ENCODE measurements around the gene SBF1.
"Not testable (repeated sequence)": the region's sequence is repeated elsewhere in the genome, so short reads cannot be mapped to it uniquely, and the experiment has no call there.

Gene SBF1

DNA sequence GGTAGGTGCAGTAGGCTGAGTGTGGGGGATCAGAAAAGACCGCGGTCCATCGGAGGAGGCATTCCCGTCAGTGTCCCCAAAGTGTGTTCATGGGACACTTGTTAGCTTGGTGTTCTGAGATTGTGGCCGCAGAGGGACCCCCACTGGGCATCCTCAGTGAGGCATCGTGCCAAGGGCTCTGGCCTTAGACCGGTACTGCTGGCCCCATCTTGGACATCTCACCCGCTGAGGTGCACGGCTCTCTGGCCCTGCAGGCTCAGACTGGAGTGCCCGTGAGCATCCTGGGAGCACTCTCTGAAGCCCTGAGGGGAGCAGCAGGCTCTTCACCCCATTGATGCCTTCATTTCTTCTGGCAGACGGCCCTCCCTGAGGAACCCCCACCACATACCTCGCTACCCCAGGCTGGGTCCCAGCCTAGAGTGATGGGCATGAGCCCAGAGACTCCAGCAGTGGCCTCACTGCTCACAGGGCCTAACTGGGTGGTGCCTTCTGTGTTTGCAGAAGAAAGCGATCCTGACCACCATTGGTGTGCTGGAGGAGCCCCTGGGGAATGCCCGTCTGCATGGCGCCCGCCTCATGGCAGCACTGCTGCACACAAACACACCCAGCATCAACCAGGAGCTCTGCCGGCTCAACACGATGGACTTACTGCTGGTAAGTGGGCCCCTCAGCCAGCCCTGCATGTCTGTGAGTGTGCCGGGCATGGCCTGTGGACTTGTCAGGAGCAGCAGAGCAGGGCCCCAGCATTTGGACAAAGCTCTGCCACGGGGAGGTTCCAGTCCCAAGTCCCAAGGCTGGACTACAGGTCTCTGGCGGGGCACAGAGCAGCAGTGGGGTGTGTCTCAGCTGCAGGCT, 51.6 kb downstream of the SBF1 start:
- no peak for DNase-seq (ENCODE audit: low read depth in 2 of 2)

DNA sequence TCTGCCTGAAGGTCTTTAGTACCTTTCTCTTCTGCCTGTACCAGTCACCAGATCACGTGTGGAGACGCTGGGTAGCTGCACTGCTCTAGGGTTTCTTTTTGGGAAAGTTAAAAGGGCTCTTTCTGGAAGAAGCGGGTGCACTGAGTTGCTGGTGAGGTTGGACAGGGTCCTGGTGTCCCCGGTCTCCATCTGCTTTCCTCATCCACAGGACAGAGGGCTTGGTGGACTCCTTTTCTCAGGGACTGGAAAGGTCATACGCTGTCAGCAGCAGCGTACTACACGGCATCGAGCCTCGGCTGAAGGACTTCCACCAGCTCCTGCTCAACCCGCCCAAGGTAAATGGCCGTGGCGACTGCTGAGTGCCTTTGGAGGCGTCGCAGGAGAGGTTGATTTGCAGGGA, 52.8 kb downstream of the SBF1 start:
- no peak for DNase-seq (ENCODE audit: low read depth in 2 of 2)

GRCh38 chr22:50420581-50420980, 54.3 kb downstream of the SBF1 start:
- DNase-seq (ENCODE audit: low read depth in 2 of 2) = no peak

DNA sequence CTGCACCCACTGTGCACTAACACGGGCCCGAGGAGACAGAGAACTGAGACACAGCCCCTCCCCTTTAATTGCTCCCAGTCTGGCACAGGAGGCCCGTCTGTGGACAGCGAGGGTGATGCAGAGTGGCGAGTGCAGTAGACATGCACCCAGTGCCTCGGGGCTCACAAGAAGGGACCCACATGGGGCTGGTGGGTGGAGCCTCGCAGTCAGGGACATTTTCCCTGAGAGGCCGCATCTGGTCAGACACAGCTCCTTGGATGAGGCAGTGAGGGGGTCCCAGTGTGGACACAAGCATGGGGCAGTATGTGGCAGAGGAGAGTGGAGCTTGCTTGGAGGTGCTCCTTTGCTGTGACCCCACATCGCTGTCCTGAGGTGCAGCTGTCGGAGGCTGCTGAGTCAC, 54.8 kb downstream of the SBF1 start:
- no peak for DNase-seq (ENCODE audit: low read depth in 2 of 2)

- no peak for DNase-seq (ENCODE audit: low read depth in 2 of 2)
Observed at GRCh38 chr22:50419116-50419515, 55.7 kb downstream of the SBF1 start.

GRCh38 chr22:50418624-50419023, 56.2 kb downstream of the SBF1 start:
- DNase-seq (ENCODE audit: low read depth in 2 of 2) = no peak

- DNase-seq (ENCODE audit: low read depth in 2 of 2) = no peak
Observed at GRCh38 chr22:50417411-50418210, 57.2 kb downstream of the SBF1 start.

DNA sequence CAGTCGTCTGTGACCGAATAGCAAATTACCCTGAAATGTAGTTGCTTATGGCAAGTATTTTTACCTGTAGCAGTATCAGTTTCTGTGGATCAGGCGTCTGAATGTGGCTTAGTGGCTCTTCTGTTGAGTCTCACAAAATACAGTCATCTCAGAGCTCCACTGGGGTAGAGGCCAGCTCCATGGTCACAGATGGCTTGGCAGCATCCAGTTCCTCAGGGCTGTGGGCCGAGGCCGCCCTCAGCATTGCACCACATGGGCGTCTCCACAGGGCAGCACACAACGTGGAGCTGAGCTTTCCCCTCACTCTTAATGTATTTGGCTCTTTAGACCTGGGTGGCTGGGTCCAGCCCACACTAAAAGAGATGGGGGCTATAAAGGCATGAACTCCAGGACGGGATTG, 57.8 kb downstream of the SBF1 start:
- DNase-seq (ENCODE audit: low read depth in 2 of 2) = no peak

DNA sequence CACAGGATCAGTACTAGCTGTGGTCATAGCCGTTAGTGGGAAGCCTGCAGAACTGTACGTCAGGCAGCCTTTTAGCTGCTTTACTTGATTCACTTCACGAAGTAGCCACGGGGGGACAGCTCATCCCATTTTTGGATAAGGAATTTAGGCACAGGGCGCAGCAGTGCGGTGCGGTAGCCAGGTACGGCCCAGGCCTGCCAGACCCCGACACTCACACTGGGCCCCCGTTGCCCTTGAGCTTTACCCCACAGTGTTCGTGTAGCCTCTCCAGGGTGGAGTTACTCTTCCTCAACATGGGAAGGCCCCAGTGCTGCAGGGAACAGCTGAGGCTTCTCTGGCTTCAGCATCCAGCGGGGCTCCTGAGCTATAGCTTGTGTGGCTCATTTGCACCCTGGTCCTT, 59.4 kb downstream of the SBF1 start:
- DNase-seq (ENCODE audit: low read depth in 2 of 2) = no peak

DNA sequence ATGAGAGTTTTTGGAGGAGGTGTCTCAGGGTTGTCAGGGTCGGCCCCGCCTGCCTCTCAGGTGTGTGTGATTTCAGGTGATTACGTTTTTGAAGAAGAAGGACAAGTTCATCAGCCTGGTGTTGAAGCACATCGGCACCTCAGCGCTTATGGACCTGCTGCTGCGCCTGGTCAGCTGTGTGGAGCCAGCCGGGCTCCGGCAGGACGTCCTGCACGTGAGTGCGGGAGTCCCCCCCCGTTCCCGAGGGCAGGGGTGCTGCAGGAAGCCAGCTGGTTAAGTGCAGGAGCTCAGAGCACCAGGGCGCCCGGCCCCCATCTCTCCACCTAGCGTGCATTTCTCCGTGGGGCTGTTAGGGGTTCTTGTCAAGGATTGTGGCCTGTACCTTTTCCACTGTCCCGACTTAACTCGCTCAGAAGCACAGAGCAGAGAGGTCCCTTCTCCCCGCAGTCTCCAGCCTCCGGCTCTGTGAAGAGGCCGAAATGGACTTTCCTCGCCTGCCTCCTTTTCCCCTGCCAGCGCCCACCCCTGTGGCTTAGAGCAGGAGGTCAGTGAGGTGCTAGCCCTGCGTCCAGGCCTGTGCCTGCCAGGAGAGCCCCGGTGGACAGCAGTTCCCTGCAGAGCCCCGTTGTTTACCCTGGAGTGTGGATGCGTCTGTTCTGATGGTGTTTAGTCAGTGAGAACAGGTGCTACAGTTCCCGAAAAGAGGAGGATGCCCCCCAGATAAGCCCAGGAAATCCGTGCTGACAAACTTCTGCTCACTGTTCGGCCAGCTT, 60.2 kb downstream of the SBF1 start:
- no peak for DNase-seq (ENCODE audit: low read depth in 2 of 2)

GRCh38 chr22:50408954-50409353, 65.9 kb downstream of the SBF1 start:
- DNase-seq (ENCODE audit: low read depth in 2 of 2) = not testable (repeated sequence)

GRCh38 chr22:50408311-50408710, 66.5 kb downstream of the SBF1 start:
- DNase-seq (ENCODE audit: low read depth in 2 of 2) = no peak

DNA sequence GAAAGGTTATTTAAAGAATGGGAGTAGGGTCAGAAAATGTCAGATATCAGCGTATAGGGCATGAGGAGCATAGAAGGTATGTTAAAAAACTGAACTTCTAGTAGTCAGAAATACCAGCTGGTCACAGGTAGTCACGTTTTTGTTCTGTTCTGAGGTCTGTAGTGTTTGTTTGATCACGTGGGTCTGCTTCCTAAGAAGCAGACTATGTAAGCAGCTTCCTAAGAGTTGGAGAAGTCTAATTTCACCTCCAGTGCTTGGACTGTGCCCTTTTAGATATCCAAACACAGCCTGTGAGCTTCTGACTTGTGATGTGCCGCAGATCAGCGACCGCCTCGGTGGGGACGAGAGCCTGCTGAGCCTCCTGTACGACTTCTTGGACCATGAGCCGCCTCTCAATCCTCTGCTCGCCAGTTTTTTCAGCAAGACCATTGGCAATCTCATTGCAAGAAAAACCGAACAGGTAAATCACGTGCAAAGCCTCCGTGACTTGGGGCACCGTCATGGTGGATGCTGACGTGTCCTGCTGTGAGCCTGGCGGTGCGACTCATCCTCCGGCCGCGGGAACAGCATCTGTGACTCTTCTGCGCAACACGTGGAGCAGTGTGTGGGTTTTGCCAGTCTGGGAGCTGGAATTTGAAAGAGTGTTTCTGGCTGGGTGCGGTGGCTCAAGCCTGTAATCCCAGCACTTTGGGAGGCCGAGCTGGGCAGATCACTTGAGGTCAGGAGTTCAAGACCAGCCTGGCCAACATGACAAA, 68.2 kb downstream of the SBF1 start:
- no peak for DNase-seq (ENCODE audit: low read depth in 2 of 2)

DNA sequence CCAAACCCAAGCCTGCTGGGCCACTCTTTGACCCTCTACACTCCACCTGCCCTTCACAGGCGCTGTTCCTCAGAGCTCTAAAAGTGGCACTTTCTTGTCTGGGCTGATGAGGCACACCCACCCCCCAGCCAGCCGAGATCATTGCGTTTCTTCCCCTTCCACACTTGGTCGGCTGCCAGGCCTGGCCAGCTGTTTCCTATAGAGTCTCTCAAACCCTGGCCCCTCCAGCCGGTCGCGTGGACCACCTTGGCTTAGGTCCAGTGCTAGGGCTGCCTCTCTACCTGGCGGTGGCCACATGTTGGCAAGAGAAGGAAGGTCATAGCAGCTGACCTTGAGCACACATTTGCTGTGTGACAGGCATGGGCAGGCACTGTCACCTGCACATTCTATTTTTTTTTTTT, 71.1 kb downstream of the SBF1 start:
- DNase-seq (ENCODE audit: low read depth in 2 of 2) = no peak

DNA sequence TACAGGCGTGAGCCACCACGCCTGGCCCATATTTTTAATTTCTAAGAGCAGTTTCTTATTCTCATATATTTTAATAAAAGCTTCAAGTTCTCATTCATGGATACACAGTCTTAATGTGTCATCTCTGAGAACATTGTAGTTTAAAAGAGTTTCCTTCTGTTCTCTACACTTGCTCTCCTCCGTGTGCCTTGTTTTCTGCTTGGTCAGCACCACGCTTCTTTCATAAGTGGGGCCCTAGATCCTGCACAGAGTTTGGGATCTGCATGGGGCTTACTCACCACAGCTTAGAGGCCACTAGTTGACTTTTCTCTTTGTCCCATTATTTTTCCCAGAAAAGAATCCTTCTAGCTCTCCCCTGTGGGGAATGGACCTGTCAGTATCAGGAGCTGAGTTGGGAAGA, 72.9 kb downstream of the SBF1 start:
- no peak for DNase-seq (ENCODE audit: low read depth in 2 of 2)

- DNase-seq (ENCODE audit: low read depth in 2 of 2) = no peak
Observed at GRCh38 chr22:50400931-50401330, 73.9 kb downstream of the SBF1 start.

DNA sequence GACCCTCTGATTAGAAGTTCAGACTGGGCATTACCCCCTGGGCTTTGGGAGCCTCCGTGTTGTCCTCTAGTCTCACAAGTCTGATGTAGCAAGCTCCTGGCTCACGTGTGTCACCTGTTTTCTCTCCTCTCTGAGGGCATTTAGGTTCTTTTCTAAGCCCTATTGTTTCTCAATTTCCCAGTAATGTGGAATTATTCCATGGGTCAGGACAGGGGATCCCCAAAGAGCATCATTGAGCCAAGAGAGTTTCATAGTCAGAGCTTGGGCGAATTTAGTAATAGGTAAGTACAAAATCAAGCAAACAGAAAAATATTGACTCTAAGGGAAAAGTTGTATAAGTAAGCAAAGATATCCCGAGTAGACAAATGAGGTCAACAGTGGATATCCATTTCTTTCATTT, 74.4 kb downstream of the SBF1 start:
- no peak for DNase-seq (ENCODE audit: low read depth in 2 of 2)

DNA sequence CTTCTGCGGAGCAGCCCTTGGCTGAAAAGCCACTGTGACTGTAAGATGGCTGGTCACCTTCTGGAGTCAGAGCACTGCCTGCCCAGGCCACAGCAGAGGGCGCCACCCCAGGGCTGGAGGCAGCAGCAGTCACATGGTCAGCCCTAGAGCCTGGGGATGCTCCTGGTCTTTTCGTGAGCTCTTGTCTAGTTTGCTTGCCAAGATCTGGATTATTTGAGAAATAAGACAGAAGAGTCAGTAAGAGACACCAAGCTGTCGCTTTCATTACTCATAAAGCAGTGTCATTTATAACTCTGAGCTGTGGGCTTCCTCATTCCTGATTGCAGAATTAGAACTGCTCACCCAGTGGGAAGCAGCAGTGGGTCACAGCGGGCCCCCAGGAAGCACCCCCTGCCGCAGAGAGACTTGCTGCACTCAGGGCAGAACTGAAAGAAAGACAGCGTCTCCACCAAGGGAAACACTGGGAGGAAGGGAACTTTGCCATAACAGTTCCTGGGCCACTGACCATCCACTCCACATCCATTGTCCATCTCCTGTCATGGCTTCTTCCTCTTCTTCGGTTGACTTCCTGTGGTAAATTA, 75.0 kb downstream of the SBF1 start:
- DNase-seq (ENCODE audit: low read depth in 2 of 2) = no peak

DNA sequence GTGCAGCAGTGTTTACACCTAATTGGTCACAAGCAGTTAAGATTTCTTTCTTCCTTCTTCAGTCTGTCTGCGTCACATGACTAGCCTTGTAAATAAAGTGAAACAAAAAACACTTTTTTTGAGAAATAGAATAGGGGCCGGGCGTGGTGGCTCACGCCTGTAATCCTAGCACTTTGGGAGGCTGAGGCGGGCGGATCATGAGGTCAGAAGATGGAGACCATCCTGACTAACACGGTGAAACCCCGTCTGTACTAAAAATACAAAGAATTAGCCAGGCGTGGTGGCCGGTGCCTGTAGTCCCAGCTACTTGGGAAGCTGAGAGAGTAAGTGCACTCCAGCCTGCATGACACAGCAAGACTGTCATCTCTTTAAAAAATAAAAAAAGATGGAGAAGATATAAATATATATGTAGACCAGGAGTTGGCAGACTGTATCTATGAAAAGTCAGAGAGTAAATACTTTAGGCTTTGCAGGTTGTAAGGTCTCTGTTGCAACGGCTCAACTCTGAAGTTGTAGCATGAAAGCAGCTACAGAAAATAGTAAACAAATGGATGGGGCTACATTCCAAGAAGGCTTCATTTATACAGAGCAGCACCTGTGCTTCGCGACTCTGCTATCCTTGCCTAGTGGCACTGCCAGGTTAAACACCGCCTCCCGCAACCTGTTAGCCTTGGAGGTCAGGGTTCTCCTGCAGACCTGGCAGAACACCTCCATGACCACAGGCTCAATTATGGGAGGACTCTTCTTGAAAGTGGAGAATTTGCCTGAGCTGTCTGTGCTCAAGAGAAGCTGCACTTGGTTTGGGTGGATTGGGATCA, 75.8 kb downstream of the SBF1 start:
- DNase-seq (ENCODE audit: low read depth in 2 of 2) = no peak

DNA sequence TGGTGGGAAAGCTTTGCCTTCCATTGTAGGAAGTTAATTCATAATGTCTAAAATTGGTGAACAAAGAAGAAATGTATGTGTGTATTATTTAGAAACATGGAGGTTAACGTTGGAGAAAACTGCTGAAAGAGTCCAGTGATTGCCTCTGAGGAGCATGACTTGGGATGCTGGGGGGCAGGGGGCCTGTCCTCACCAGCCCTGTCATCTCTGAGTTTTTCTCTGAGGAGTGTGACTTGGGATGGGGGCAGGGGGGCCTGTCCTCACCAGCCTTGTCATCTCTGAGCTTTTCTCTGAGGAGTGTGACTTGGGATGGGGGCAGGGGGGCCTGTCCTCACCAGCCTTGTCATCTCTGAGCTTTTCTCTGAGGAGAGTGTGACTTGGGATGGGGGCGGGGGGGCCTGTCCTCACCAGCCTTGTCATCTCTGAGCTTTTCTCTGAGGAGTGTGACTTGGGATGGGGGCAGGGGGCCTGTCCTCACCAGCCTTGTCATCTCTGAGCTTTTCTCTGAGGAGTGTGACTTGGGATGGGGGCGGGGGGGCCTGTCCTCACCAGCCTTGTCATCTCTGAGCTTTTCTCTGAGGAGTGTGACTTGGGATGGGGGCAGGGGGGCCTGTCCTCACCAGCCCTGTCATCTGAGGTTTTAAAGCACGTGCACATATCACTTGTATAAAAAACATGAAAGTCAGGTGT, 77.3 kb downstream of the SBF1 start:
- not testable (repeated sequence) for DNase-seq (ENCODE audit: low read depth in 2 of 2)
